DLD1 (cell line): ENCODE data around the gene CD33.

Experiments
- in situ Hi-C: cut with HindIII; loops from 2 replicates; pipeline ENCODE4 v1.10.0; 2017; ENCODE audit warnings: low sequenced_read_pairs

The CD33 gene

GRCh38 chr19:51258165-51259160, 33.6 kb downstream of the CD33 start:
- in situ Hi-C loops = no loop called here

GRCh38 chr19:51259348-51260245, 34.7 kb downstream of the CD33 start:
- in situ Hi-C loops = no loop called here

GRCh38 chr19:51263808-51264207, 38.9 kb downstream of the CD33 start:
- in situ Hi-C loops = no loop called here

DNA sequence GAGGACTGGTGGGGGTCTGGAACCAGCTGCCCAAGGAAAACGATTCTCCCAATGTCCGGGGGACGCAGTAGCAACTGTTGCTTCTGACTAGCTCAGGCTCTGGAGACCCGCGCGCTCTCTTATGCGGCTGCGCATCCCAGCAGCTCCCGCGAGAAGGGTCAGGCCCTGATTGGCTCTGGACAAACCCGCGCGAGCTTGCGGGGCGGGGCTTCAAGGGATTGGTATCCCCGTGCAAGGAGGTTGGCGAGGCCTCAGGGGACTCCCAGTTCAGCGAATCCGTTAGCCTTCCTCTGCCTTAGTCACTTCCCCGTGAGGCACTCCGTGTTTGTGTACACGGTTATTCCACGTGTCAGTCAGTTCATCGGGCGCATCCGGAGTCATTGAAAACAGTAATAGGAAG, 46.2 kb downstream of the CD33 start:
- in situ Hi-C loops = no loop called here

GRCh38 chr19:51272183-51272810, 47.4 kb downstream of the CD33 start:
- in situ Hi-C loops = no loop called here

GRCh38 chr19:51274049-51274770, 49.3 kb downstream of the CD33 start:
- in situ Hi-C loops = no loop called here

GRCh38 chr19:51277112-51277511, 52.2 kb downstream of the CD33 start:
- in situ Hi-C loops = no loop called here

DNA sequence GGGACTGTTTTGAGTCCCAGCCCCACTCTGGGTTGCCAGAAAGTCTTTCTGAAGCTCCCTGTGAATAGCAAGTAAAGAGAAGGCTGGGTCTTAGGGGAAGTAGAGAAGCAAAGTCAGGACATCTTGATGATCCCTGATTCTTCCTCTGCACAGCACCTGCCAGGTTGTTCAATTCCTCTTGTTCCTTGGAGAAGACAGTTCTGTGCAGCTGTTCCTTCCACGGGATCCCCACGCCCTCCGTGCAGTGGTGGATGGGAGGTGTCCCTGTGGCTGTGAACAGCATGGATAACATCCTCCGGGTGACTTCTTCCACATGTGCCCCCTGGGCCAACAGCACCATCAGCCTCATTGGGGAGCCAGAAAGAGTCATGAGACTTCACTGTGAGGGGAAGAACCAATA, 57.5 kb downstream of the CD33 start:
- in situ Hi-C loops = no loop called here

GRCh38 chr19:51285682-51286081, 60.8 kb downstream of the CD33 start:
- in situ Hi-C loops = no loop called here
